Trophoblast cell (in vitro differentiated cells and primary cell): ENCODE data around the gene SEC23B.

Experiments used
- DNase-seq, 2 donors: peaks; one replicate each; pipeline ENCODE4 v3.0.0-alpha.2; 2016
- H2AFZ ChIP-seq: 2 replicates; pipeline ENCODE4 v1.6.1; 2013; ENCODE audit warnings: low read length, moderate library complexity, mild to moderate bottlenecking; ENCODE audit not compliant: insufficient read depth, poor library complexity
- H2AK5ac ChIP-seq: 2 replicates; pipeline ENCODE4 v1.6.1; 2013; ENCODE audit warnings: mild to moderate bottlenecking, low read length
- H2BK120ac ChIP-seq: 2 replicates; pipeline ENCODE4 v1.6.1; 2013; ENCODE audit warnings: low read length, mild to moderate bottlenecking, moderate library complexity; ENCODE audit not compliant: insufficient read depth, poor library complexity
- H2BK12ac ChIP-seq: 2 replicates; pipeline ENCODE4 v1.6.1; 2013; ENCODE audit warnings: mild to moderate bottlenecking, low read length, moderate library complexity
- H2BK5ac ChIP-seq: 2 replicates; pipeline ENCODE4 v1.6.1; 2013; ENCODE audit warnings: low read length, low read depth, moderate library complexity, mild to moderate bottlenecking; ENCODE audit not compliant: poor library complexity
- H3K14ac ChIP-seq: 2 replicates; pipeline ENCODE4 v1.6.1; 2013; ENCODE audit warnings: mild to moderate bottlenecking, low read length
- H3K18ac ChIP-seq: 2 replicates; pipeline ENCODE4 v1.6.1; 2013; ENCODE audit warnings: mild to moderate bottlenecking, low read length
- H3K23ac ChIP-seq: 2 replicates; pipeline ENCODE4 v1.6.1; 2013; ENCODE audit warnings: low read length
- H3K27ac ChIP-seq: 2 replicates; pipeline ENCODE4 v1.5.1; 2013; ENCODE audit warnings: low read depth, mild to moderate bottlenecking, inconsistent platforms, low read length, moderate library complexity
- H3K27me3 ChIP-seq: 2 replicates; pipeline ENCODE4 v1.6.1; 2013; ENCODE audit warnings: inconsistent platforms, mild to moderate bottlenecking, low read length, moderate library complexity; ENCODE audit not compliant: insufficient read depth
- H3K36me3 ChIP-seq, 2 experiments: 1 replicate in 1 of 2; 2 replicates in 1 of 2; pipeline ENCODE4 v1.6.1; 2013; ENCODE audit warnings: low read length in 2 of 2, mild to moderate bottlenecking in 2 of 2, moderate library complexity in 1 of 2; ENCODE audit not compliant: insufficient read depth in 2 of 2, control insufficient read depth in 1 of 2
- H3K4ac ChIP-seq: 2 replicates; pipeline ENCODE4 v1.6.1; 2013; ENCODE audit warnings: low read depth, mild to moderate bottlenecking, low read length, moderate library complexity
- H3K4me1 ChIP-seq, 2 experiments: 1 replicate in 1 of 2; 2 replicates in 1 of 2; pipeline ENCODE4 v1.6.1; 2013; ENCODE audit warnings: low read length in 2 of 2, mild to moderate bottlenecking in 2 of 2, moderate library complexity in 1 of 2; ENCODE audit not compliant: insufficient read depth in 2 of 2, control insufficient read depth in 1 of 2
- H3K4me2 ChIP-seq: 2 replicates; pipeline ENCODE4 v1.6.1; 2013; ENCODE audit warnings: inconsistent platforms, mild to moderate bottlenecking, low read length, moderate library complexity
- H3K4me3 ChIP-seq: 2 replicates; pipeline ENCODE4 v1.5.1; 2013; ENCODE audit warnings: mild to moderate bottlenecking, low read depth, low read length, inconsistent platforms
- H3K79me1 ChIP-seq: one replicate; pipeline ENCODE4 v1.6.1; 2013; ENCODE audit warnings: low read length
- H3K79me2 ChIP-seq: 2 replicates; pipeline ENCODE4 v1.6.1; 2013; ENCODE audit warnings: low read length, mild to moderate bottlenecking; ENCODE audit not compliant: control insufficient read depth, insufficient read depth, poor library complexity
- H3K9ac ChIP-seq: 2 replicates; pipeline ENCODE4 v1.6.1; 2013; ENCODE audit warnings: mild to moderate bottlenecking, low read length
- H3K9me3 ChIP-seq: 2 replicates; pipeline ENCODE4 v1.6.1; 2013; ENCODE audit warnings: low read depth, mild to moderate bottlenecking, control low read depth, inconsistent platforms, low read length; ENCODE audit not compliant: insufficient read depth
- H4K12ac ChIP-seq: 2 replicates; pipeline ENCODE4 v1.6.1; 2013; ENCODE audit warnings: low read depth, mild to moderate bottlenecking, low read length, moderate library complexity
- H4K8ac ChIP-seq: 2 replicates; pipeline ENCODE4 v1.6.1; 2013; ENCODE audit warnings: low read depth, mild to moderate bottlenecking, low read length, moderate library complexity
- H4K91ac ChIP-seq: one replicate; pipeline ENCODE4 v1.6.1; 2013; ENCODE audit warnings: low read depth, mild to moderate bottlenecking, low read length, moderate library complexity
- WGBS: extraction: QIAGEN DNeasy Blood & Tissue Kit; methylation state at CpG from one replicate; pipeline ENCODE4 v1.1.7; 2013; ENCODE audit warnings: missing lambda C conversion rate; ENCODE audit not compliant: insufficient read length, insufficient coverage; ENCODE audit errors: extremely low coverage; 5-methylcytosine and 5-hydroxymethylcytosine counted together

The SEC23B gene

GRCh38 chr20:18477218-18477617, 30.5 kb upstream of the SEC23B start:
- H2AFZ ChIP-seq, result no peak overlapping the region
- no peak overlapping the region for H3K4me3 ChIP-seq
- no CpG with 5 or more reads among the region's 1 CpG for WGBS
- no peak for DNase-seq
- no peak overlapping the region for H3K23ac ChIP-seq
- no peak overlapping the region for H3K4me2 ChIP-seq
- H3K27me3 ChIP-seq, result no peaks in the 10 kb centered on the region
- no peak overlapping the region for H2AK5ac ChIP-seq
- H2BK120ac ChIP-seq, result no peak overlapping the region
- H3K79me1 ChIP-seq, result no peaks in the 10 kb centered on the region
- H3K27ac ChIP-seq, result no peak overlapping the region
- no peak overlapping the region for H4K8ac ChIP-seq
- no peak overlapping the region for H2BK12ac ChIP-seq
- no peaks in the 10 kb centered on the region for H3K9me3 ChIP-seq
- no peak overlapping the region for H4K91ac ChIP-seq
- no peak overlapping the region for H3K18ac ChIP-seq
- no peak overlapping the region for H4K12ac ChIP-seq
- H3K4ac ChIP-seq, result no peak overlapping the region
- H3K9ac ChIP-seq, result no peak overlapping the region
- peaks cover 18% of the 10 kb centered on the region in 2 experiments for H3K36me3 ChIP-seq
- no peaks in the 10 kb centered on the region for H3K4me1 ChIP-seq
- H3K79me2 ChIP-seq, result no peaks in the 10 kb centered on the region
- no peak overlapping the region for H2BK5ac ChIP-seq
- no peak overlapping the region for H3K14ac ChIP-seq

- Histone ChIP-seq H3K4me2 (no peak overlapping the region), H2BK5ac (no peak overlapping the region), H2AFZ (no peak overlapping the region), H3K27me3 (no peaks in the 10 kb centered on the region), H3K4me3 (no peak overlapping the region), H3K79me1 (no peaks in the 10 kb centered on the region), H2BK120ac (no peak overlapping the region), H3K23ac (no peak overlapping the region), H4K12ac (no peak overlapping the region), H2AK5ac (no peak overlapping the region), H3K18ac (no peak overlapping the region), H3K36me3 (peaks cover 18 to 23% of the 10 kb centered on the region in 2 experiments), H3K14ac (no peak overlapping the region), H4K91ac (no peak overlapping the region), H3K4ac (no peak overlapping the region), H3K9ac (no peak overlapping the region), H4K8ac (no peak overlapping the region), H3K79me2 (no peaks in the 10 kb centered on the region), H3K27ac (no peak overlapping the region), H3K9me3 (no peaks in the 10 kb centered on the region), H2BK12ac (no peak overlapping the region), H3K4me1 (no peaks in the 10 kb centered on the region)
- no peak for DNase-seq
- no CpG with 5 or more reads among the region's 1 CpG for WGBS
These were observed 29.9 kb upstream of the SEC23B start for GRCh38 chr20:18477821-18478220.

- Histone ChIP-seq H4K12ac (no peak overlapping the region), H2AK5ac (no peak overlapping the region), H3K79me1 (no peaks in the 10 kb centered on the region), H4K91ac (no peak overlapping the region), H3K4me3 (no peak overlapping the region), H3K9me3 (no peaks in the 10 kb centered on the region), H3K23ac (no peak overlapping the region), H2BK120ac (no peak overlapping the region), H2AFZ (no peak overlapping the region), H4K8ac (no peak overlapping the region), H2BK5ac (no peak overlapping the region), H3K18ac (no peak overlapping the region), H3K4me2 (no peak overlapping the region), H3K27me3 (no peaks in the 10 kb centered on the region), H3K4me1 (no peaks in the 10 kb centered on the region), H3K27ac (no peak overlapping the region), H2BK12ac (no peak overlapping the region), H3K4ac (no peak overlapping the region), H3K36me3 (peaks cover 18 to 24% of the 10 kb centered on the region in 2 experiments), H3K9ac (no peak overlapping the region), H3K79me2 (no peaks in the 10 kb centered on the region), H3K14ac (no peak overlapping the region)
- DNase-seq, result no peak
- WGBS, result no CpG with 5 or more reads among the region's 4 CpGs
These were observed 26.1 kb upstream of the SEC23B start for GRCh38 chr20:18481596-18481995.

- Histone ChIP-seq H3K9me3 (no peaks in the 10 kb centered on the region), H3K4me1 (no peaks in the 10 kb centered on the region), H3K23ac (no peak overlapping the region), H4K91ac (no peak overlapping the region), H3K79me1 (no peaks in the 10 kb centered on the region), H3K79me2 (no peaks in the 10 kb centered on the region), H3K36me3 (peaks cover 7 to 10% of the 10 kb centered on the region in 2 experiments), H3K4me2 (no peak overlapping the region), H3K9ac (no peak overlapping the region), H3K27me3 (no peaks in the 10 kb centered on the region), H3K4ac (no peak overlapping the region), H2AFZ (no peak overlapping the region), H4K8ac (no peak overlapping the region), H4K12ac (no peak overlapping the region), H3K18ac (no peak overlapping the region), H3K14ac (no peak overlapping the region), H3K4me3 (no peak overlapping the region), H2BK12ac (no peak overlapping the region), H2BK120ac (no peak overlapping the region), H2AK5ac (no peak overlapping the region), H3K27ac (no peak overlapping the region), H2BK5ac (no peak overlapping the region)
- WGBS, result no CpG with 5 or more reads among the region's 3 CpGs
- DNase-seq, result no peak
These were observed 19.4 kb upstream of the SEC23B start for GRCh38 chr20:18488301-18488700.
